Measurements from ENCODE around the gene ZBTB3.
"Not testable (repeated sequence)": the region's sequence is repeated elsewhere in the genome, so short reads cannot be mapped to it uniquely, and the experiment has no call there.

ZBTB3 gene

DNA sequence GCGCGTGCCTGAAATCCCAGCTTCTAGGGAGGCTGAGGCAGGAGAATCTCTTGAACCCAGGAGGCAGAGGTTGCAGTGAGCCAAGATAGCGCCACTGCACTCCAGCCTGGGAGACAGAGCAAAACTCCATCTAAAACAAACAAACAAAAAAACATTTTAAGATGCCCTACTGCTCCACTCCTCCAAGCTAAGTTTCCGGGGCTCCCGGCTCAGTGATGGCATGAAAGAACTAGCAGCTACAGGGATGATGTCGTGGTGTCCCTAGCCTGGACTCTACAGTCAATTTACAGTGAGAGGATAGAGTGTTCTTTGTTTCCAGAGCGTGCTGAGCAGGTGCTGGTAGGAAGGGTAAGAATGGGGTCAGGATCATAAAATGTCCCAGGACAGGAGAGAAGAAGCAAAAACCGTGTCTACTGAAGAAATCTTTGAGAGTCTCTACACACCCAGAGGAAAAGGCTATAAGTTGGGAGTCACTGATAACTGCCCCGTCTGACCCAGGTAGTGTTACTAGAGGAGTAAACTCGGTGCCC lies 1.2 kb upstream of the ZBTB3 start:
- DNase-seq: no peak

GRCh38 chr11:62752994-62753735 lies 795 bp downstream of the ZBTB3 start:
- no peak for DNase-seq

- no peak for DNase-seq
These were observed 1.7 kb downstream of the ZBTB3 start for GRCh38 chr11:62752177-62752785.

DNA sequence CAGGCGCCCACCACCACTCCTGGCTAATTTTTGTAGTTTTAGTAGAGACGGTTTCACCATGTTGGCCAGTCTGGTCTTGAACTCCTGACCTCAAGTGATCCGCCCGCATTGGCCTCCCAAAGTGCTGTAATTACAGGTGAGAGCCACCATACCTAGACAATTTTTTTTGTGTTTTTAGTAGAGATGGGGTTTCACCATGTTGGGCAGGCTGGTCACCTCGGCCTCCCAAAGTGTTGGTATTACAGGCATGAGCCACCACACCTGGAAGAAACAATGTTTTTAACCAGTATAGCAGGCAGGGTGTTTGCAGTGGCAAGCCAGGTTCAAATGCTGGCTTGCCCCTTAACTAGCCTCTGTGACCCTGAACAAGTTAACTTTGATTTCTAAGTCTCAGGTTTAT lies 4.0 kb downstream of the ZBTB3 start:
- DNase-seq: not testable (repeated sequence)

DNA sequence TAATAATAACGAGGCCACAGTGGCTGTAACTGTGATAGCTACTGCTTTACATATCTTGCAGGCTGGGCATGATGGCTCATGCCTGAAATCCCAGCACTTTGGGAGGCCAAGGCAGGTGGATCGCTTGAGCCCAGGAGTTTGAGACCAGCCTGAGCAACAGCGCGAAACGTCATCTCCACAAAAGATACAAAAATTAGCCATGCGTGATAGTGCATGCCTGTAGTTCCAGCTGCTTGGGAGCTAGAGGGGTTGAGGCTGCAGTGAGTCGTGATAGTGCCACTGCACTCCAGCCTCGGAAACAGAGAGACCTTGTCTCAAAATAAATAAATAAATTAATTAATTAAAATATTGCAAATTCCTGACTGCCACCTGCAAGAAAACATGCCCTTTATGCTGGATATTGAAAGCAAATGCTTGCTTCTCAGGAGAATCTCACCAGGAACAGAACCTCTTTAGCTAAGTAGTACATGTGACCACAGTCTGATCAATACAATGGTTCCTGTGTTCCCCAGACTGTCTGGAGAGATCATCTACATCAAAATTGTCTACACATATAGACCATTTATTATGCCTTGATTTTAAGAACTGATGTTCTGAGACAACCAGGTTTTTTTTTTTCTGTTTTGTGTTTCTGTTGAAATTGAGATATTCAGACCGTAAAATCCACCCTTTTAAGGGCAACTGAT lies 6.3 kb downstream of the ZBTB3 start:
- no peak for DNase-seq

- no peak for DNase-seq
These were observed 16.8 kb downstream of the ZBTB3 start for GRCh38 chr11:62737196-62737595.

- DNase-seq: no peak
These were observed 21.1 kb downstream of the ZBTB3 start for GRCh38 chr11:62732830-62733229.

GRCh38 chr11:62730076-62730475 lies 23.9 kb downstream of the ZBTB3 start:
- not testable (repeated sequence) for DNase-seq

DNA sequence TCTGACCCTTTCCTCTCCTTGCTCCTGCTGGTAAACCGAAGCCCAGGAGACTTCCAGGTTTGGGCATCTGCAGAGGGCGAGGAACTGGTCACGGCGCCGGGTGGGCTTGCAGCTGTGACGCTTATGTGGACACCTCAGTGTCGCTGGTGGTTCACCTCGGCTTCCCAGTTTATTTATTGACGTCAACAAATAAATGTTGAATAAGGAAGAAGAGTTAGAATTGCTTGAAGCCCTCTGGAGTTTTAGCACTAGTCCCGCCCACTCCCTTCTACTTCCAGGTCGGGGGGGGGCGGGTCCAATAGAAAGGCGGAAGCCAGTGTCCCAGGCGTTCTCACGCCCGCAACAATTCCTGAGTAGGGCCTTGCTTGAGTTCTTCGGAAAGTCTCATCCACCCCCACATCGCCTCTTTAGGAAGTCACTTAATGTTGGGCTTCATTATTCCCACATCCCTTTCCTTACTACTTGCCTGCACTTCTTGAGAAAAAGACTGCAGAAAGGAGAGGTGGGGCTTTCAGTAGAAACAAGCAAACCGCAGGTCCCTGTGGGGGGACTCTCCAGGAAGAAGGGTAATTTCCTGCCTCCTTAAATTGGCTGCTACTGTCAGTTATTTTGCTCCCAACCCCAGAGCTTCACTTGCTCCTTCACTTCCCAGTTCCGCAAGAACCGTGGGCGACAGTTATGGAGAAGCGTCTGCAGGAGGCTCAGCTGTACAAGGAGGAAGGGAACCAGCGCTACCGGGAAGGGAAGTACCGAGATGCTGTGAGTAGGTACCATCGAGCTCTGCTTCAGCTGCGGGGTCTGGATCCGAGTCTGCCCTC lies 25.6 kb downstream of the ZBTB3 start, which contains the start of gene TTC9C:
TSS of gene TTC9C (plus strand) at position 316 of the 818 bp plus-strand sequence. CDS start at position 679, 363 bp downstream.
- peak; percentile 85 to 89 for DNase-seq

DNA sequence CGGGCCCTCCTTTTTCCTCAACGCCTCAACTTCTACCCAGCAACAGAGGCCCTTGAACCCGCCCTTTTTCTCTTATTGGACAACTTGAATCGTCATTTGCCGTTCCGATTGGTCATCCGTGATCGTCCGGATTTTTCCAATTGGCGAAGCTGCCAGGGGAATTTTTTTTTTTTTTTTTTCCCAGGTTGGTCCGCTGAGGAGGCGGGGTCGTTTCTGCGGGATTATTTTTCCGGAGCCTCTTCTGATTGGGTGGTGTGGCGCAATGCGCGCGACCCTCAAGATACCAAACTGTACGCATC lies 26.1 kb downstream of the ZBTB3 start:
- DNase-seq: peak; percentile 78 to 87

DNA sequence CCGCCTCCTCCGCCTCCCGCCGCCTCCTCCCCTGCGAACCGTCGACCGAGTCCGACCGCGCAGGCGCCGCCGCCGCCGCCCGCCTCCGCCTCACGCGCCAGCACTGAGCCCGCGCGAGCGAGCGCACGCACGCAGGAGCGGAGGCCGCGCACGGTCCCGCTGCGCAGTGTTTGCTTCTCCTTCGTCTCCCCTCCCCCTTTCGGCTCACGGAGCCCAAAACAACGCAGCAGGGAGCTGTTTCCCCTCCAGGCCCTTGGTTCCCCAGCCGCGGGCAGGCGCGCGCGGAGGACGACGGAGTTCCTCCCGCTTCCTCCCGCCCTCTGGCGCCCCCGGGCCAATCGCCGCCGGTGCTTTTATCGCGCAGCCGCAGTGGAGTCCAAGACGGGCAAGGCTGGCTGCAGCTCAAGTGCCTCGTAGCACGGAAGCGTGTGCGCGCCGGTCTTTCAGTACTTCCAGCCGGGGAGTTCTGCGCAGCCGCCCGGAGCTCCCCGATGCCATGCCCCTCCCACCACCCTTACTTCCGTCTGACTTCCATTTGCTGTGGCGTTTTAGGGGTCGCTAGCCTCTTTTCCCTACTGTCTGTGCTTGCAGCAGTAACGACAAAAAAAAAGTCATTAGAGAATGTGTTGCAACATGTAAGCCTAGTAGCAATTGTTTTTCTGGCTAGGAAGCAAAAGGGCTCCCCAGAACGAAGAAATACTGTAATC lies 26.6 kb downstream of the ZBTB3 start, which contains the start of gene HNRNPUL2:
TSS of gene HNRNPUL2 (minus strand) at position 293 of the 707 bp plus-strand sequence. CDS start 301 bp downstream, outside the sequence.
- DNase-seq: peak; percentile 97 to 98

DNA sequence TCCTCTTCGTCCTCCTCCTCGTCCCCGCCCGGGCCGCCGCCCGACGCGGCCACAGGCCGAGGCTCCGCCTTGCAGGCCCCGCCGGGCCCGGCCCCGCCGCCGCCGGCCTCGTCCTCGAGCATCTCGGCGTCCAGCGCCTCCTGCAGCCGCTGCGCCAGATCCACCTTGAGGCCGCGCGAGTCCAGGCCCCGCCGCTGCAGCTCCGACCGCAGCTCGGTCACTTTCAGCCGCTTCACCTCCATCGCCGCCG lies 27.1 kb downstream of the ZBTB3 start:
- DNase-seq: no peak

DNA sequence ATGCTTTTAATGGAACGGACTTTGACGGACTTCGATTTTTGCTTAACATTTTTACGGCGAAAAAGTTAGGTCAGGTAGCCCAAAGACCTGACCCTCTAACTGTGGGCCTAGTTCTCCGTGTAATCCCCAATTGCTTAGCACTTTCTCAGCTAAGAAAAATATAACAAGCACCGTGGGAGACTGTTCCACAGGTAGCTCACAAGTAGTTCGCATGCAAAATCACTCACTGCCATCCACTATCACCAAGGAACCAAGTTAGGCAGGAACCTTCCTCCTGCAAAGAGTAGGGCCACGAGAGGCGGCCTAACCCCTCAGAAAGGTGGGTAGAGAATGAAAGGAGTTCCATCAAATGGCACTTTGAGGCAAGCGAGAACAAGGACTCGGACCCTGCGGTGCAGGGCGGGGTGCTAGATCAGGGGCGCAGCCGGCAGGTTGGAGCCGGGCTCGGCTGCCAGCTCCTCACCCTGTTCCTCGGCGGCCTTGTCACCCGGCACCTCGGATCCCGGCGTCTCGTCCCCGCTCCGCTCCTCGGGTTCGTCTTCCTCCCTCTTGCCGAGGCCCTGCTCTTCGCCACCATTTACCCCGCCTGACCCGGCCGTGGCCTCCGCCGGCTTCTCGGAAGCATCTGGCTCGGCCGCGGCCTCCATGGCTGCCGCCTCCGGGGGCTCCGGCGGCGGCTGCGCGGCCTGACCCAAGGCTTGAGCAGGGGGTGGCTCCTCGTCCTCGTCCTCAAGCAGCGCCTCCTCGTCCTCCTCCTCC lies 27.6 kb downstream of the ZBTB3 start:
- DNase-seq: no peak

- DNase-seq: no peak
These were observed 28.3 kb downstream of the ZBTB3 start for GRCh38 chr11:62725646-62726045.

DNA sequence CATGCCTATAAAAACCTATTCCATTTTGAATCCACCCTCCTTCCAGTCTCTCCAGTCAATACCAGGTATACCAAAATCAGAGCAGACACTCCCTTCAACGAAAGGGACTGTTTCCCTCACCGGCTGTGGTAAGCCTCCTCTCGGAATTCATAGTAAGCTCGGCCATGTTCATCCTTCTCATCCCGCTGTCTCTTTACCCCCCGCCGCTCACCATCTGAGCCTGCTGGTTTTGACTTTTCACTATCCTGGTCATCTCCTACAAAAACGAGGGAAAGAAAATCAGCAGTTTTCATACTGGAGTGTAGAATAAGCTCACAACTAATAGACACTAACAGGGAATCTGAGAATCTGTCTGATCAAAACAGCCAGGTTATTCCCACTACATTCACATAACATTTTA lies 29.8 kb downstream of the ZBTB3 start:
- DNase-seq: no peak

- DNase-seq: no peak
These were observed 32.0 kb downstream of the ZBTB3 start for GRCh38 chr11:62721994-62722393.

GRCh38 chr11:62719302-62719978 lies 34.5 kb downstream of the ZBTB3 start:
- DNase-seq: no peak

DNA sequence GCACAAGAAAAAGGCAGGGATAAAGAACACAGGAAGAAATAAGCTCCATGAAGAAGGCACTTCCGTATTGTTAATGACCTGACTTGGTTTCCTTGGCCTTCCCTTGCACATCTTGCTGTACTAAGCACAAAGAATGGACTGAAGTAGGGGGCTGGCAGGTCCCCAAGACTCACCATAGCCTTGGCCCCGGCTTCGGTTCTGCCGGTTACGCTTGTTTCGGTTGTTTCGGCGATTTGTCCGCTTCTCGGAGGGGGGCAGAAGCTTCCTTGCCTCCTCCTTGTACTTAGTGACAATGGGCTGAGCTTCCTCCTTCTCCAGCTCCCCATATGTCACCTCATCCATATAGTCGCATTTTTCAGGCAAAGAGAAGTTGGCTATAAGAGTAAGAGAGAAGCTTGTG lies 37.1 kb downstream of the ZBTB3 start:
- DNase-seq: no peak

- DNase-seq: no peak
These were observed 37.8 kb downstream of the ZBTB3 start for GRCh38 chr11:62716206-62716605.

DNA sequence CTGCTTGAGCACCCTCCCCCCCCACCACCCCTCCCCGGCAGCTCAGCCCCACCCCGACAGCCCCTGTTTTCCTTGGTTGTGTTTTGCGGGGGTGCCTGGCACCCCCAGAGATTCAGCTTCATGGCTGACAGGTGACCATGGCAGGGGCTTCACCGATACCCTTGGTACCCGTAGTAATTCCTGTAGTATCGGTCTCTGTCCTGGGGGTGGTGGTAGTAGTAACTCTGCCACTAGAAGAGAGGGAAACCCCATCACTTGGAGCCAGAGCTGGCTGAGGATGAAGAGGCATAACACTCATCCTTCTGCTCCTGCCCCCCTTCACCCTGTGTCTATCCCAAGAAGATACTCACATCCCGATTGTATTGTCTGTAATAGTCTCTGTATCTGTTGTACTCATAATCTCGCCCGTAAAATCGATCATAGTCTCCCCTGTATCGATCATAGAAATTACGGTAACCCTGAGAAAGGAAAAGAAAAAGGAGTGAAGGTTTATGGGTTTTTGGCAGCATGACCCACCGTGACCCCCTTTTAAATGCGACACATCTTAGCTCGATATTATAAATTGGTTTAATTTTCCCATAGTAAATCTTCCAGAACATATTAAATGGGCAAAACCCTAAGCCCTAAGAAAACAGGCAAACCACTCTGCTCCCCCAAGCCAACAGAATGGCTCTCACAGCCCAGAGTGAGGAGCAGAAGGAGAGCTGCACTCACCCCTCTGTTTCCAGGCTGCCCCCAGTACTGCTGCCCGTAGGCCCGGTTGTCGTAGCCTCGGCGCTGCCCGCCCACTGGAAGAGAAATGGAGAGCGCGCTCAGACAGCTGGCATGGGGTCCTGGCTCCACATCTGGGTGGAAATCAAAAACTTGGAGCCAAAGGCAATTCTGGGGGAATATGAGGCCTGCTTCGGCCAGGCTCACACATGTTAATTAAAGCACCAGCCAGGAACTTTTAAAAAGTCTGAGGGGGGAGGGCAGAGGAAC lies 38.5 kb downstream of the ZBTB3 start:
- DNase-seq: no peak
